Endothelial cell of umbilical vein (primary cell): ENCODE measurements around the gene OPA1. TPM values are rescaled to one million over a fixed set of nuclear protein-coding genes. Genes with fewer than 3 reads are reported as not detected.

Experiments
- BruUV-seq: library from RNA; stranded (reverse); fragments of 400-500 nt; replicated peaks from 2 replicates; lab custom pipeline; 2021; lab: Mats Ljungman, UMichigan
- CTCF ChIA-PET: fragments of 300-600, 350-600 bp; sonication (Branson Sonifier 250); formaldehyde crosslinking; loops from one replicate; lab custom pipeline; 2021; ENCODE audit warnings: antibody characterized with exemption, inconsistent platforms; lab: Charles Lee
- POLR2A ChIA-PET: fragments of 300-600, 350-600 bp; sonication (Branson Sonifier 250); formaldehyde crosslinking; loops from one replicate; lab custom pipeline; 2021; ENCODE audit warnings: antibody characterized with exemption, inconsistent platforms; lab: Charles Lee
- DNase-seq: peaks from one replicate; pipeline ENCODE4 v3.0.0-alpha.2; 2011; ENCODE audit warnings: low read depth, low spot score
- FAIRE-seq: peaks from 2 replicates; lab custom pipeline; 2011; peaks lifted over from hg19 to GRCh38; lab: Jason Lieb, UNC
- H2AFZ ChIP-seq: 2 replicates; pipeline ENCODE4 v1.6.0; 2012; ENCODE audit warnings: low read depth, low read length, control low read depth, inconsistent platforms
- H3K27ac ChIP-seq: 2 replicates; pipeline ENCODE4 v1.5.1; 2011; ENCODE audit warnings: low read depth, mild to moderate bottlenecking, control low read depth, low read length, moderate library complexity; ENCODE audit not compliant: insufficient read depth
- H3K27me3 ChIP-seq, 2 experiments: 2 replicates each; pipeline versions ENCODE4 v1.6.0 to v1.6.1; 2011; ENCODE audit warnings: low read length in 2 of 2, mixed read lengths in 1 of 2; ENCODE audit not compliant: control insufficient read depth in 2 of 2, insufficient read depth in 2 of 2
- H3K36me3 ChIP-seq, 2 experiments: 2 replicates in 1 of 2; 3 replicates in 1 of 2; pipeline ENCODE4 v1.5.1; 2011; ENCODE audit warnings: low read length in 2 of 2, mild to moderate bottlenecking in 1 of 2, moderate library complexity in 1 of 2; ENCODE audit not compliant: control insufficient read depth in 2 of 2, insufficient read depth in 2 of 2; ENCODE audit errors: extremely low read depth in 1 of 2
- H3K4me1 ChIP-seq: 3 replicates; pipeline ENCODE4 v1.5.1; 2011; ENCODE audit warnings: mild to moderate bottlenecking, low read length; ENCODE audit not compliant: control insufficient read depth, insufficient read depth; ENCODE audit errors: extremely low read depth
- H3K4me2 ChIP-seq: 2 replicates; pipeline ENCODE4 v1.6.1; 2011; ENCODE audit warnings: low read length, control low read depth, mixed read lengths; ENCODE audit not compliant: insufficient read depth
- H3K4me3 ChIP-seq, 3 experiments: fragments of 200-600 bp in 1 of 3; sonication (generic), shearing (Covaris generic) in 1 of 3; replicated peaks in 1 of 3; 2 replicates each; pipeline ENCODE4 v1.5.1; 2011 to 2016; ENCODE audit warnings: control low read depth in 3 of 3, low read length in 3 of 3, mild to moderate bottlenecking in 2 of 3, inconsistent platforms in 1 of 3, low read depth in 1 of 3, moderate library complexity in 1 of 3; ENCODE audit not compliant: insufficient read depth in 1 of 3
- H3K79me2 ChIP-seq: 2 replicates; pipeline ENCODE4 v1.6.0; 2012; ENCODE audit warnings: low read length, inconsistent platforms; ENCODE audit not compliant: control insufficient read depth, insufficient read depth
- H3K9ac ChIP-seq: replicated peaks from 2 replicates; pipeline ENCODE3; 2011; ENCODE audit warnings: low read length, control low read depth; ENCODE audit not compliant: insufficient read depth; ENCODE audit errors: extremely low read depth
- H3K9me1 ChIP-seq: replicated peaks from 3 replicates; pipeline ENCODE4 v1.6.0; 2011; ENCODE audit warnings: mild to moderate bottlenecking, low read length; ENCODE audit not compliant: control insufficient read depth, insufficient read depth; ENCODE audit errors: extremely low read depth
- H3K9me3 ChIP-seq: replicated peaks from 2 replicates; pipeline ENCODE4 v1.5.1; 2012; ENCODE audit warnings: low read length, inconsistent platforms; ENCODE audit not compliant: control insufficient read depth, insufficient read depth
- H4K20me1 ChIP-seq: replicated peaks from 2 replicates; pipeline ENCODE3; 2011; ENCODE audit warnings: mild to moderate bottlenecking, low read length; ENCODE audit not compliant: control insufficient read depth, insufficient read depth; ENCODE audit errors: extremely low read depth
- EZH2 ChIP-seq: IDR thresholded peaks from 2 replicates; pipeline ENCODE4 v1.6.1; 2012; ENCODE audit warnings: borderline replicate concordance, low read depth, mild to moderate bottlenecking, moderate library complexity, low read length, inconsistent platforms; ENCODE audit not compliant: severe bottlenecking
- FOS ChIP-seq: IDR thresholded peaks from 2 replicates; pipeline ENCODE4 v1.6.1; 2011; ENCODE audit warnings: mild to moderate bottlenecking, low read length, moderate library complexity, borderline replicate concordance; ENCODE audit not compliant: insufficient read depth
- GATA2 ChIP-seq: IDR thresholded peaks from 2 replicates; pipeline ENCODE4 v1.7.0; 2011; ENCODE audit warnings: low read depth, mild to moderate bottlenecking, moderate library complexity, mixed read lengths, low read length; ENCODE audit not compliant: insufficient read length, insufficient read depth
- JUN ChIP-seq: IDR thresholded peaks from 2 replicates; pipeline ENCODE4 v1.6.1; 2011; ENCODE audit warnings: borderline replicate concordance, low read depth; ENCODE audit not compliant: insufficient read length, insufficient read depth
- MYC ChIP-seq: IDR thresholded peaks from one replicate; pipeline ENCODE4 v1.6.1; 2011; ENCODE audit warnings: mild to moderate bottlenecking, low read depth, low read length
- POLR2A ChIP-seq: IDR thresholded peaks from 2 replicates; pipeline ENCODE4 v1.6.1; 2012; ENCODE audit warnings: low read depth, mild to moderate bottlenecking, control low read depth, low read length
- POLR2AphosphoS5 ChIP-seq: IDR thresholded peaks from 2 replicates; pipeline ENCODE4 v1.6.1; 2012; ENCODE audit warnings: low read depth, mild to moderate bottlenecking, control low read depth, low read length, moderate library complexity; ENCODE audit not compliant: insufficient read depth
- dilution Hi-C: fragments of 300-500 bp; cut with MboI; formaldehyde crosslinking; loops from one replicate; pipeline ENCODE4 v1.15.0; 2019; ENCODE audit warnings: low sequenced_read_pairs; ENCODE audit not compliant: extremely low pct_ligation_motif_present
- intact Hi-C: fragments of 100-400 bp; cut with micrococcal nuclease; formaldehyde crosslinking; loops from one replicate; pipeline ENCODE4 v1.10.0; 2022
- polyA plus RNA-seq, 4 experiments: library from polyadenylated mRNA; depleted of rRNA in 3 of 4; stranded (reverse) in 3 of 4; unstranded in 1 of 4; fragments of >200 nt; gene quantifications; 2 replicates each; pipeline versions ENCODE4 v1.2.1 to v1.2.3, GENCODE V29; 2011 to 2012; ENCODE audit warnings: missing spikeins in 1 of 4
- total RNA-seq: library from RNA; stranded (reverse); gene quantifications from 2 replicates; pipeline ENCODE4 v1.2.3, GENCODE V29; 2021
- TF ChIP-seq, protein P1 (sequence below): IDR thresholded peaks from 2 replicates; pipeline ENCODE4 v1.6.1; 2011; ENCODE audit not compliant: insufficient read depth, insufficient read length
- TF ChIP-seq, protein P2 (sequence below), 2 donors: IDR thresholded peaks; 1 replicate in 1 of 2; 2 replicates in 1 of 2; pipeline ENCODE4 v1.5.1; 2011; ENCODE audit warnings: low read length in 2 of 2, mild to moderate bottlenecking in 2 of 2, moderate library complexity in 2 of 2, control low read depth in 1 of 2, inconsistent platforms in 1 of 2, low read depth in 1 of 2; ENCODE audit not compliant: insufficient read depth in 1 of 2; ENCODE audit errors: extremely low read depth in 1 of 2

OPA1 gene
- total and polyA plus RNA-seq, 2 donors (not counting 3 experiments of a cell fraction or from before 2014, with no cell fraction given): 10.0 to 62.0 TPM

DNA sequence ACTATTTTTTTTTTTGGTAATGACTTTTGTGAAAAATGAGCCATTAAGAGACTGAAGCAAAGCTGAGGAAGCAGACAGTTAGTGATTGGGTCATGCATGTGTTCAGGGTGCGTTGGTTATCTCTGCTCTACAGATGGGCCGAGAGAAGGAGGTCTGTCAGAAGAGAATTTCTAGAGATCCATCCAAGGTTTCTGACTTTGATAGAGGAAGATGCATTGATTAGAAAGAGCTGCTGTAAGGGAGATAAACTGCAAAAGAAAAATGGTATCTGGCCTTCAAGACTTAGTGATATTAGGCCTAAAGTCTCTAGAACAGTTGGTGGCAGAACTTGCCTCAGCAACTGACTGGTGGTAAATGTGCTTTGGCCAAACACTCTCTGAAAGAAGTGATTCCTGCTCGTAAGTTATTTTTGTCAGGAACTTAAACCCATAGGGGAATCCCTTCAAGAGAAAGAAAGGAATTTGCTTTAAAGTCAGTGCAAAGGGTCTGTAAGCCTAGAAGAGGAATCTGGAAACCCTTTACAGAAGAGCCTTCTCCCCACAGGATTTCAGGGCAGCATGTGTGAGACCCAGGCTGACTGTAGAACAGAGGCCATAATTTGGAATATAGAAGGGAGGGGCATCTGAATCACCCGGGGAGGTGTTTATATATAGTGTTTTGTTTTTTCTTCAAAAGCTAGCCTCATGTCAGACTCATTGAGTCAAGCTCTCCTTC, 67.8 kb downstream of the OPA1 start:
- Histone ChIP-seq H3K27me3 (no peaks in the 10 kb centered on the region), H3K9me3 (no peaks in the 10 kb centered on the region), H3K36me3 (peaks cover 0 to 17% of the 10 kb centered on the region in 2 experiments), H3K9me1 (no peaks in the 10 kb centered on the region), H3K27ac (no peak overlapping the region), H3K79me2 (no peaks in the 10 kb centered on the region), H3K9ac (no peak overlapping the region), H3K4me1 (no peaks in the 10 kb centered on the region), H3K4me2 (no peak overlapping the region), H4K20me1 (no peaks in the 10 kb centered on the region), H2AFZ (no peak overlapping the region), H3K4me3 (no peak overlapping the region)
- intact Hi-C loops (no loop called here), dilution Hi-C loops (no loop called here)
- DNase-seq (no peak), FAIRE-seq (no peak)
- TF ChIP-seq MYC (no peak), FOS (no peak), GATA2 (no peak)
- TF ChIP-seq, protein P1, sequence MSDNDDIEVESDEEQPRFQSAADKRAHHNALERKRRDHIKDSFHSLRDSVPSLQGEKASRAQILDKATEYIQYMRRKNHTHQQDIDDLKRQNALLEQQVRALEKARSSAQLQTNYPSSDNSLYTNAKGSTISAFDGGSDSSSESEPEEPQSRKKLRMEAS: no peak
- CTCF ChIA-PET: interaction anchor here (1.6 kb wide), 1 partner anchor 655 kb away, joined by 10 read pairs; no protein-coding TSS in a partner anchor
- POLR2A ChIA-PET: no interaction called here
- BruUV-seq: no TSS peak

DNA sequence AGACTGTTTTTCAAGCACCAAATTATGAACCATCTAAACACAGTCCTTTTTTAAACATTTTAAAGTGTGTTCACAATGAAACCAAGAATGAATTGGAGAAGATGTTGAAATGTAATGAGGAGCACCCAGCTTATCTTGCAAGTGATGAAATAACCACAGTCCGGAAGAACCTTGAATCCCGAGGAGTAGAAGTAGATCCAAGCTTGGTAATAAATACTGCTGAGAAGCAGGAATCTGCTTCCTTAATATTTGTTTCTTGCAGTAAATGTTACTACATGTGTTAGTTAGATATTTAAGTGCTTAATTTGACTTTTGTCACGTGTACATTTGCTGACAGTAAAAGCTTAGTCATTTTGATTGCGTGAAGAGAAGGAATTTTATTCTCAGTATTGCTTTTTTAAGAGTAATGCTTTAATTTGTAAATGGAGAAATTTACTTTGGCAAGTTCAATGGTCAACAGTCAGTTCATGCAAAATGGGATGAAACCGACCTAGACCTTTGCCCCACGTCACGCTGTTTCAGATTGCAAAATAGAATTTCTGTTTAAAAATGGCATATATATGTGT, 69.8 kb downstream of the OPA1 start:
- dilution Hi-C loops: no loop called here

More for the DNA sequence above, 69.8 kb downstream of the OPA1 start:
- Histone ChIP-seq H3K4me2 (no peak overlapping the region), H2AFZ (no peak overlapping the region), H3K27me3 (no peaks in the 10 kb centered on the region), H3K9me1 (no peaks in the 10 kb centered on the region), H3K4me3 (no peak overlapping the region), H3K36me3 (peaks cover 2 to 14% of the 10 kb centered on the region in 2 experiments), H3K79me2 (no peaks in the 10 kb centered on the region), H3K9me3 (no peaks in the 10 kb centered on the region), H4K20me1 (no peaks in the 10 kb centered on the region), H3K4me1 (no peaks in the 10 kb centered on the region), H3K9ac (no peak overlapping the region), H3K27ac (no peak overlapping the region)
- TF ChIP-seq MYC (no peak), POLR2AphosphoS5 (no peak), GATA2 (no peak), FOS (no peak), EZH2 (no peak), POLR2A (no peak), JUN (no peak)
- TF ChIP-seq, protein P1: no peak
- TF ChIP-seq, protein P2, sequence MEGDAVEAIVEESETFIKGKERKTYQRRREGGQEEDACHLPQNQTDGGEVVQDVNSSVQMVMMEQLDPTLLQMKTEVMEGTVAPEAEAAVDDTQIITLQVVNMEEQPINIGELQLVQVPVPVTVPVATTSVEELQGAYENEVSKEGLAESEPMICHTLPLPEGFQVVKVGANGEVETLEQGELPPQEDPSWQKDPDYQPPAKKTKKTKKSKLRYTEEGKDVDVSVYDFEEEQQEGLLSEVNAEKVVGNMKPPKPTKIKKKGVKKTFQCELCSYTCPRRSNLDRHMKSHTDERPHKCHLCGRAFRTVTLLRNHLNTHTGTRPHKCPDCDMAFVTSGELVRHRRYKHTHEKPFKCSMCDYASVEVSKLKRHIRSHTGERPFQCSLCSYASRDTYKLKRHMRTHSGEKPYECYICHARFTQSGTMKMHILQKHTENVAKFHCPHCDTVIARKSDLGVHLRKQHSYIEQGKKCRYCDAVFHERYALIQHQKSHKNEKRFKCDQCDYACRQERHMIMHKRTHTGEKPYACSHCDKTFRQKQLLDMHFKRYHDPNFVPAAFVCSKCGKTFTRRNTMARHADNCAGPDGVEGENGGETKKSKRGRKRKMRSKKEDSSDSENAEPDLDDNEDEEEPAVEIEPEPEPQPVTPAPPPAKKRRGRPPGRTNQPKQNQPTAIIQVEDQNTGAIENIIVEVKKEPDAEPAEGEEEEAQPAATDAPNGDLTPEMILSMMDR (IDR thresholded peaks at IDR 0.05; ENCODE audit: extremely low read depth in 1 of 2, insufficient read depth in 1 of 2, low read depth in 1 of 2, low read length in 2 of 2): no peak
- no TSS peak for BruUV-seq
- FAIRE-seq: no peak
- DNase-seq: no peak
- POLR2A ChIA-PET: no interaction called here
- CTCF ChIA-PET: interaction anchor here (1.0 to 5.8 kb wide), 7 partner anchors 8 to 682 kb away, joined by 3 to 56 read pairs (median 10); no protein-coding TSS in a partner anchor
- intact Hi-C loops: no loop called here
